SHP77 treated with DMSO at 0.1 percent for 48 hours (cell line): ENCODE results near the gene BNIPL.
A peak's percentile ranks its signal among the peaks of the same experiment; 100 is the strongest.

Experiments used
- DNase-seq: peaks from one replicate; lab custom pipeline; 2025; lab: John Stamatoyannopoulos, UW

The BNIPL gene

DNA sequence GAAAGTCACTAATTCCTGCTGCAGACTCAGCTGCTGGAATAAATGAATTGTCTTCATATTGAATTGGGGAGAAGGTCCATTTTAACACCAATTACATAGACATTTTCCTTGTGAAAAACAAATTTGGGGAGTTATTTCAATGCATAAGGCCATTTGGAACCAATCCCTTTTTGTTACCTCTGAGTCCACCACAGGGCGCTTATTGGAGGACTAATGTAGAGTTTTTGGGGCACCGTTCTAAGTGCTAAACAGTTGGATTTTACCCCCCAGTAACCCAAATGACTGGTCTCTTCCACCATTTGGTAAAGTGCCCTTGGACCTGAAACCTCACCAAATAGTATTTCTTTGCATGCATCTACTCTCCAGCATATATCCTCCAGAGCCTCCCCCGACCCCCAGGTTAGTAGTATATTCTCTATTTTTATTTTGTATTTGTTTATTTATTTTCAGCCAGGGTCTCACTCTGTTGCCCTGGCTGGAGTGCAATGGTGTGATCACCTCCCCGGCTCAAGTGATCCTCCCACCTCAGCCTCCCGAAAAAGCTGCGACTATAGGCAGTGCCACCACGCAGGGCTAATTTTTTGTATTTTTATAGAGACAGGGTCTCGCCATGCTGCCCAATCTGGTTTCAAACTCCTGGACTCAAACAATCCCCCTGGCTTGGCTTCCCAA, 26.6 kb upstream of the BNIPL start:
- no peak for DNase-seq

DNA sequence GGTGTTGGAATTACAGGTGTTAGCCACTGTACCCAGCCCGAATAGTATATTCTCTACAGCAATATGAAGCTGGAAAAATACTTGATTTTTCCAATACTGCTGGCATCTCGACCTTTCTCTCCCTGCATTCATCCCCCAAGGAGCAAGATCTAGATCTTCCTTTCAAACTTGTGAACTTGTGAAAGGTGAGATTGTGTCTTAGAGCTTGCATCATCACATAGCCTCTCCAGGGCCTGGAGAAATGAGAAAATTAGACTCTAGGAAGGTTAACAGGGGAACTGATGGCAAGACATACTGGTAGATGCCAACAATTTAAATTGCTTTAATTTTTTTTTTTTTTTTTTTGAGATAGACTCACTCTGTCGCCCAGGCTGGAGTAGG, 26.1 kb upstream of the BNIPL start:
- DNase-seq: no peak

DNA sequence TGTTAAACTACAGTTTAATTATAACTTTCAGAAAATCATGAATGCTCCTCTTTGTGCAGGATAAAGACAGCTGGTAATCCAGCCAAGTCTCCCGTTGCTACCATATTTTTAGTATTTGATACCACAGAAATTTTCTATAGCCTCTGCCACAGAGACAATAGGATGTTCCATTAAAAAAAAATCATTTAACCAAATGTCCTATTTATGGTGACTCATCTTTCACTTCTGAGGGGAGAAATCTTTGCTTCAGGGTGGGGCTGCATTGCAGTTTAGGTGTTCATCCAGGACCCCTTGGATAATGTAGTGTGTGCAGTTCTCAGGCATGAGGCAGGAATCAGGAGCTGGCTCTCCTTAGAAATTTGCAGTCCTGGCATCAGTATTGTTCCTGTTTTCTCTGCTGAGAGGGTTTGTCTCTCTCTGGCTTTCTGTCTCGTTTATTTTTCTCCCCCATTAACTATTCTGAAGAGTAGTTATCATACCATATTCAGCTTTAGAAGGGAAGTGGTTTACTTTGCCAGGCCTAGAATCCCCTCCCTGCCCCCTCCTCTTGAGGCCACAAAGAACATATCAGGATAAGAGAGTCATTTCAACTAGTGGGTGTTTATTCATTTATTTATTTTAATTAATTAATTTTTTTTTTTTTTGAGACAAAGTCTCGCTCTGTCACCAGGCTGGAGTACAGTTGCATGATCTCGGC, 25.1 kb upstream of the BNIPL start:
- no peak for DNase-seq

DNA sequence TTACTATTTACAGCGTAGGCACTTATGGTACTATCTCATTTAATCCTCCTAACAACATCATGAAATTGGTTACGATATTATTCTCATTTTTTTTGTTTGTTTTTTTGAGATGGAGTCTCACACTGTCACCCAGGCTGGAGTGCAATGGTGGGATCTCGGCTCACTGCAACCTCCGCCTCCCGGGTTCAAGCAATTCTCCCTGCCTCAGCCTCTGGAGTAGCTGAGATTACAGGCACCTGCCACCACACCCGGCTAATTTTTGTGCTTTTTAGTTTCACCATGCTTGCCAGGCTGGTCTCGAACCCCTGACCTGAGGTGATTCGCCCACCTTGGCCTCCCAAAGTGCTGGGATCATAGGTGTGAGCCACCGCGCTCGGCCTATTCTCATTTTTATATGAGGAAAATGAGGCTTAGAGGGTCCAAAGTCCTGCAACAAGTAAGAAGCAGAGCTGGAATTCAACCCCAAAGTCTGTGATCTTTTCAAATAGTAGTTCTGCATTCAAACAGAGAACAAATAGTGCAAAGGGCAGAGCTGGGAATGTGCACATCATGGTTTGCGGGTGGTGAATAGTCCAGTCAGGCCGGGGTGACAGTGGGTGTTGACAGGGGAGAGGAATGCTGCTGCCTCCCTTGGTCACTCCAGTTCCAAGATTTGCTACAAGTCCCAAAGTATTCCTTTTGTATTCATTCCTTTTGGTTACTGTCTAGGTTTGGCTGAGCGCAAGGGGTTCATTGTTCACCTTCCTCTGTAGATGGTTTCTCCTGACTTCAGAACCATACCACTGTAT, 23.5 kb upstream of the BNIPL start:
- no peak for DNase-seq

GRCh38 chr1:151013518-151013917, 22.9 kb upstream of the BNIPL start:
- DNase-seq: no peak

- DNase-seq: peak; percentile 76
These were observed 11.7 kb upstream of the BNIPL start for GRCh38 chr1:151024540-151025146.

DNA sequence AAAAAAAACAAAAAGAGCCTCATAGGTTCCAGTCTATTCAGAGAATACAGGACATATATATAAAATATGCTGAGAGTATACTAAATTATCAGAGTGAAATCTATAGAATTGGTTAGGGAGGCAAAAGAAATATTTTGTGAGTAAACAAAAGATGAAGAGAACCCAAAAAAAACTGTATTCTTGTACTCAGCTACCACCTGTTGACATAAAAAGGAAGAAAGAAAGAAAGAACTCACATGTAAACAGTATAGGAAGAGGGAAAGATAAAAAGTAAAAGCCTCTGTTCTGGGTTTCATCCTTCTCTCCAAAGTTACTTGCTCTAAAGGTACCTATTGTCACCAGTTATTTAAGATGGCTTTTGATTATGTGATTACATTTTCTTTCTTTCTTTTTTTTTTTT, 9.9 kb upstream of the BNIPL start:
- DNase-seq: no peak

DNA sequence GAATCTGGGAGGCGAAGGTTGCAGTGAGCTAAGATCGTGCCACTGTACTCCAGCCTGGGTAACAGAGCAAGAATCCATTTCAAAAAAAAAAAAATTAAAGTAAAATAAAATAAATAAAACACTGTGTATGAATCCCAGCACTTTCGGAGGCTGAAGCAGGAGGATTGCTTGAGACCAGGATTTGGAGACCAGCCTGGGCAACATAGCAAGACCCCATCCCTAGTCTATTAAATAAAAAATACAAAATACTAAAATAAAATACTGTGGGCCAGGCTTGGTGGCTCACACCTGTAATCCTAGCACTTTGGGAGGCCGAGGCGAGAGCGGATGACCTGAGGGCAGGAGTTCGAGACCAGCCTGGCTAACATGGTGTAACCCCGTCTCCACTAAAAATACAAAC, 4.2 kb upstream of the BNIPL start:
- no peak for DNase-seq

DNA sequence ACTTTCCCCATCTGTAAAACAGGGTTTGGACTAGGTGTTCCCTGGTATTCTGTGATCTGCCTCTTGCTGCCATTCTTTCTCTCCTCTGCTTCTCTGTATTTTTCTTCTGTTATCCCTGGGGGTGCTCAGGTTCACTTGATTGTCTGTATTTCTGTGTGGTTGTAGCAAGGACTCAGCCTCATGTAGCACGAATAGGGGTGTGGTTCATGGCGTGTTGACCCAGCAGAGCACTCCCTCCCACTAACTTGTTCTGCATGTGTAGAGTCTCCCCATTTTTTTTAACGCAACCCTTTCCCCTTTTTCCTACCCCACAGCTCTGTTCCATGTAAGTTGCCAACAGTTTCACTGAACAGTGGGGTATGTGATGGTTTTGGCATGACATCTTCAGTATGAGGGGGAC, 1.2 kb upstream of the BNIPL start:
- DNase-seq: no peak

- DNase-seq: no peak
These were observed 646 bp downstream of the BNIPL start for GRCh38 chr1:151037032-151037431.

DNA sequence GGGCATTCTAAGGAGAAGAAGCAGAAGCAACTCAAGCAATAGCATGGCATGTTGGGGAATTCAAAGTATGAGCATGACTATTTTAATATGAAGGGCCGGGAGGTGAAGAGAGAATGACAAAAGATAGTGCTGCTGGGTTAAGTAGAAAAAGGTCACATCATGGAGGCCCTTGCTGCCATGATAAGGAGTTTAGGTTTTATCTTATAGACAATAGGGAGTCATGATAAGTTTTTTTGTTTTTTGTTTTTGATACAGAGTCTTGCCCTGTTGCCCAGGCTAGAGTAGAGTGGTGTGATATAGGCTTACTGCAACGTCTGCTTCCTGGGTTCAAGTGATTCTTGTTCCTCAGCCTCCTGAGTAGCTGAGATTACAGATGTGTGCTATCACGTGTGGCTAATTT, 3.1 kb downstream of the BNIPL start:
- no peak for DNase-seq

GRCh38 chr1:151043163-151043562, 6.8 kb downstream of the BNIPL start:
- no peak for DNase-seq

DNA sequence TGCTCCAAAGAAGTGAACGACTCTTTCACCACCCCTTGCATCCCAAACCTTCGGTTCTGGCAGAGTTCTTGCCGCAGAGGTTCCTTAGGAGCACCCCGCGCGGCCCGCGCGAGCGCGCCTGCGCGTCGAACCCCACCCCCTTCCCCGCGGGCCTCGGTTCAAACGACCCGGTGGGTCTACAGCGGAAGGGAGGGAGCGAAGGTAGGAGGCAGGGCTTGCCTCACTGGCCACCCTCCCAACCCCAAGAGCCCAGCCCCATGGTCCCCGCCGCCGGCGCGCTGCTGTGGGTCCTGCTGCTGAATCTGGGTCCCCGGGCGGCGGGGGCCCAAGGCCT, 11.2 kb downstream of the BNIPL start, which contains the start of gene C1orf56:
TSS of gene C1orf56 (plus strand) at position 161 of the 334 bp plus-strand sequence. CDS start at position 258, 97 bp downstream.
- DNase-seq: peak; percentile 60

DNA sequence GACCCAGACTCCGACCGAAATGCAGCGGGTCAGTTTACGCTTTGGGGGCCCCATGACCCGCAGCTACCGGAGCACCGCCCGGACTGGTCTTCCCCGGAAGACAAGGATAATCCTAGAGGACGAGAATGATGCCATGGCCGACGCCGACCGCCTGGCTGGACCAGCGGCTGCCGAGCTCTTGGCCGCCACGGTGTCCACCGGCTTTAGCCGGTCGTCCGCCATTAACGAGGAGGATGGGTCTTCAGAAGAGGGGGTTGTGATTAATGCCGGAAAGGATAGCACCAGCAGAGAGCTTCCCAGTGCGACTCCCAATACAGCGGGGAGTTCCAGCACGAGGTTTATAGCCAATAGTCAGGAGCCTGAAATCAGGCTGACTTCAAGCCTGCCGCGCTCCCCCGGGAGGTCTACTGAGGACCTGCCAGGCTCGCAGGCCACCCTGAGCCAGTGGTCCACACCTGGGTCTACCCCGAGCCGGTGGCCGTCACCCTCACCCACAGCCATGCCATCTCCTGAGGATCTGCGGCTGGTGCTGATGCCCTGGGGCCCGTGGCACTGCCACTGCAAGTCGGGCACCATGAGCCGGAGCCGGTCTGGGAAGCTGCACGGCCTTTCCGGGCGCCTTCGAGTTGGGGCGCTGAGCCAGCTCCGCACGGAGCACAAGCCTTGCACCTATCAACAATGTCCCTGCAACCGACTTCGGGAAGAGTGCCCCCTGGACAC, 11.7 kb downstream of the BNIPL start:
- DNase-seq: peak; percentile 82

DNA sequence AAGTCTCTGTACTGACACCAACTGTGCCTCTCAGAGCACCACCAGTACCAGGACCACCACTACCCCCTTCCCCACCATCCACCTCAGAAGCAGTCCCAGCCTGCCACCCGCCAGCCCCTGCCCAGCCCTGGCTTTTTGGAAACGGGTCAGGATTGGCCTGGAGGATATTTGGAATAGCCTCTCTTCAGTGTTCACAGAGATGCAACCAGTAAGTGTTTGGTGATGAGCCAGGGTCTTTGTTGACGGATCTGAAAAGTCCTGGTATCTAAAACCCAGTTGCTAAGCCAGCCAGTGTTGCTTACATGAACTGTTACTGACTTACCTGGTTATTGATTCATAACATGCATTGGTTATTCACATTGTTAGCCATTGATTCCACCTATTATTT, 12.3 kb downstream of the BNIPL start:
- DNase-seq: no peak

GRCh38 chr1:151049458-151049857, 13.1 kb downstream of the BNIPL start:
- DNase-seq: no peak

DNA sequence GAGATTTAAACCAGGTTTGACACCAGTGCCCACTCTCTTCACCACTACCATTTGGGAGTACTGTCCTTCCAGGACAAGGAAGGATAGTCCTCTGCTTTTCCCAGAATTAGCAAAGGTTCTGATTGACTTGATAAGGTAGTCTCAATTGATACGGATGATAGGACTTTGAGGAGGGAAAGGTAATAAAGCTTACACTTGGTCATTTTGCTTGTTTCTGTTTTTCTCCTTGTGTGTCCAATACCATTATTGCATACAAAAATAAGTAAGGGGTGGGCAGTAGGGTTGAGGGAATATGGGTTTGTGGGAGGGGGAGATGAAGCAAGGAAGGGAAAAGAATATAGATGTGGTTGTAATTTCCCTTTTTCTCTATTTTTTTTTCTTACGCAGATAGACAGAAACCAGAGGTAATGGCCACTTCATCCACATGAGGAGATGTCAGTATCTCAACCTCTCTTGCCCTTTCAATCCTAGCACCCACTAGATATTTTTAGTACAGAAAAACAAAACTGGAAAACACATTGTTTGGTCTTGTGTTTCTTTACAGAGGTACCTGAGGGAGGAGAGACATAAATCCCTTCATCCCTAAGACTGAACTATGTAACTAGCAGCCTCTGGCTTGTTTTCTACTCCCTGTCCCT, 13.8 kb downstream of the BNIPL start:
- no peak for DNase-seq

- no peak for DNase-seq
These were observed 15.1 kb downstream of the BNIPL start for GRCh38 chr1:151051356-151052009.

DNA sequence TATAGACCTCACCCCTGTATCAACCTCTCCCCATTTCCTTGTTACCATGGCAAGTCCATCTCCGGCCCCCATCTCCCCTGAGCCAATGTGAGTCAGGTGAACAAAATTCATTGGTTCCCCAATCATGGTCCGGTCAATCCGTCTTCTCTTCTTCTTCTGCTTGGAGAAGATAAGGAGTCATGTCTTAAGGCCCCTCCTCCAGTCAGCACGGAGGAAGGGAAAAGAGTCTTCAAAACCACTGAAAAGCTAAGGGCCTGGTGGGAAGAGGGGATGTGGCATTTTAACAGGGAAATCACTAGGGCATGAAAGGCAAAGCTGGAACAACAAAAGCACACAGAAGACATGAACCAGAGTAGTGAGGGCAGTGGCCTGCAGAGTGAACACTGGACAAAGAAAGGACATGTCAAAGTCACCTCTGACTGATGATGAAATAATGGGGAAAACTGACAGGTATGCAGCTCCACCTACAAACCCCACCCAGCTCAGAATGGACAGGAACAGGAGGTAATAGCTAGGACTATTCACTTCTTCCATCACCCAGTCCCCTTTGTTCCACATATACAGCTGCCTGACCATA, 18.7 kb downstream of the BNIPL start:
- DNase-seq: no peak

DNA sequence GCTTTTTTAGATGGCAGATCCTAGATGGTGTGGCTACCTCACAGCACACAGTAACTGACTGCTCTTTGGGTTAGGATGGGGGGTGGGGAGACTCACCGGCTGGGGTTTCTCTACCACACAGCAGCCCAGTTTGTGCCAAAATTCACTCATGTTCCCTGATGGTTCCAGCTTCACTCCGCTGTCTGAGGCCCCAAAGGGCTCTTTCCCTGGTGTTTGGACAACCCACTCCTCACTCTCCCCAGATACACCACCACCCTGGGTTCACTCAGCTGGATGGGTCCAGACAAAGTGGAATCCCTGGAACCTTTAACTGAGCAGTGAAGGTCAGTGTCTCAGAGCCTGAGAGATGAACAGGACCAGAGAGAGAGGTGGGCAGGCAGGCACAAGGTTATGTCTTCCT, 19.2 kb downstream of the BNIPL start:
- DNase-seq: no peak

DNA sequence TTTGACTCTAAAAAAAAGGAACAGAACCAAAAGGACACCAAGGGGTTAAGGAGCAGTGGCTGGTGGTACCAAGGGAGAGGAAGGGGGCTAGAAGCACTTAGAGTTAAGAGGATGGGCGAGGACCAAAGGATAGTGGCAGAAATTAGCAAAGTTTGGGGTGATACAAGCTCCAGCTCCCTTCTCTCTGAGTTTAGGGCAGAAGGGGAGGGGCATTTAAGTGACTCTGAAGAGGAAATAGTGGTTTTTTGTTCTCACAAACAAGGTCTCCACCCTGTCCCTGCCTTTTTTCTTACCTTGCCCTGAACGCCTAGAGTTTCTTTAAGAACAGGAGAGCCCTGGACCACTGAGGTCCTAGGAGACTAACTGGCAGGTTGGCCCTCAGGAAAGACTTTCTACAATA, 19.8 kb downstream of the BNIPL start:
- no peak for DNase-seq
